ENCODE results near the gene MAPRE2.

The MAPRE2 gene

GRCh38 chr18:35141077-35141476 lies 99.9 kb downstream of the MAPRE2 start:
- no peak overlapping the region for H3K27ac ChIP-seq (ENCODE audit: low read length)
- no peaks in the 10 kb centered on the region for H3K27me3 ChIP-seq (ENCODE audit: low read depth, low read length)
- H3K9me3 ChIP-seq (ENCODE audit: insufficient read depth, low read length) = no peaks in the 10 kb centered on the region
- TF ChIP-seq EZH2phosphoT487 (IDR thresholded peaks at IDR 0.05; ENCODE audit: low read depth) = no peak
- TF ChIP-seq CTCF (IDR thresholded peaks at IDR 0.05; ENCODE audit: low read depth, low read length) = no peak
- H3K4me3 ChIP-seq (ENCODE audit: low read length) = no peak overlapping the region
- H3K4me2 ChIP-seq (ENCODE audit: low read length) = peak overlapping the region; percentile 19
- 0 out of 2 replicates have a peak overlapping the region, but pooled peaks have one; percentile 10 for H3K9ac ChIP-seq (ENCODE audit: low read length)
- H3K36me3 ChIP-seq (replicated peaks; ENCODE audit: low read depth, low read length) = peaks cover 59% of the 10 kb centered on the region
- H4K20me1 ChIP-seq (ENCODE audit: insufficient read depth, low read length) = no peaks in the 10 kb centered on the region
- no peaks in the 10 kb centered on the region for H3K79me2 ChIP-seq (ENCODE audit: low read length)
- no peak overlapping the region for H2AFZ ChIP-seq (ENCODE audit: low read depth, low read length)
- peaks cover 31% of the 10 kb centered on the region for H3K4me1 ChIP-seq (ENCODE audit: low read length)

- Histone ChIP-seq H3K27me3 (ENCODE audit: low read depth, low read length) (no peaks in the 10 kb centered on the region), H3K9me3 (ENCODE audit: insufficient read depth, low read length) (no peaks in the 10 kb centered on the region), H4K20me1 (ENCODE audit: insufficient read depth, low read length) (no peaks in the 10 kb centered on the region), H2AFZ (ENCODE audit: low read depth, low read length) (no peak overlapping the region), H3K9ac (ENCODE audit: low read length) (no peak overlapping the region), H3K4me2 (ENCODE audit: low read length) (peak overlapping the region; percentile 19), H3K27ac (ENCODE audit: low read length) (peak overlapping the region; percentile 2; the same call in 1 of the 2 replicates), H3K4me3 (ENCODE audit: low read length) (no peak overlapping the region), H3K79me2 (ENCODE audit: low read length) (no peaks in the 10 kb centered on the region), H3K4me1 (ENCODE audit: low read length) (peaks cover 31% of the 10 kb centered on the region), H3K36me3 (replicated peaks; ENCODE audit: low read depth, low read length) (peaks cover 55% of the 10 kb centered on the region)
- TF ChIP-seq EZH2phosphoT487 (IDR thresholded peaks at IDR 0.05; ENCODE audit: low read depth) (no peak), CTCF (IDR thresholded peaks at IDR 0.05; ENCODE audit: low read depth, low read length) (no peak)
Measured at GRCh38 chr18:35141567-35142274, 100.5 kb downstream of the MAPRE2 start.

GRCh38 chr18:35142275-35142615 lies 101.0 kb downstream of the MAPRE2 start:
- Histone ChIP-seq H3K4me3 (ENCODE audit: low read length) (no peak overlapping the region), H4K20me1 (ENCODE audit: insufficient read depth, low read length) (no peaks in the 10 kb centered on the region), H3K27me3 (ENCODE audit: low read depth, low read length) (no peaks in the 10 kb centered on the region), H3K4me2 (ENCODE audit: low read length) (0 out of 2 replicates have a peak overlapping the region, but pooled peaks have one; percentile 11), H3K9me3 (ENCODE audit: insufficient read depth, low read length) (no peaks in the 10 kb centered on the region), H3K36me3 (replicated peaks; ENCODE audit: low read depth, low read length) (peaks cover 50% of the 10 kb centered on the region), H3K79me2 (ENCODE audit: low read length) (no peaks in the 10 kb centered on the region), H3K4me1 (ENCODE audit: low read length) (peaks cover 28% of the 10 kb centered on the region), H3K27ac (ENCODE audit: low read length) (peak overlapping the region; percentile 2; the same call in 1 of the 2 replicates), H3K9ac (ENCODE audit: low read length) (no peak overlapping the region), H2AFZ (ENCODE audit: low read depth, low read length) (no peak overlapping the region)
- no peak for TF ChIP-seq EZH2phosphoT487 (IDR thresholded peaks at IDR 0.05; ENCODE audit: low read depth)
- no peak for TF ChIP-seq CTCF (IDR thresholded peaks at IDR 0.05; ENCODE audit: low read depth, low read length)

- no peaks in the 10 kb centered on the region for H3K9me3 ChIP-seq (ENCODE audit: insufficient read depth, low read length)
- no peak overlapping the region for H3K4me2 ChIP-seq (ENCODE audit: low read length)
- H3K27me3 ChIP-seq (ENCODE audit: low read depth, low read length) = no peaks in the 10 kb centered on the region
- H3K27ac ChIP-seq (ENCODE audit: low read length) = no peak overlapping the region
- no peak overlapping the region for H3K9ac ChIP-seq (ENCODE audit: low read length)
- no peak overlapping the region for H2AFZ ChIP-seq (ENCODE audit: low read depth, low read length)
- H4K20me1 ChIP-seq (ENCODE audit: insufficient read depth, low read length) = no peaks in the 10 kb centered on the region
- peaks cover 38% of the 10 kb centered on the region for H3K36me3 ChIP-seq (replicated peaks; ENCODE audit: low read depth, low read length)
- TF ChIP-seq EZH2phosphoT487 (IDR thresholded peaks at IDR 0.05; ENCODE audit: low read depth) = no peak
- peak; percentile 63 for TF ChIP-seq CTCF (IDR thresholded peaks at IDR 0.05; ENCODE audit: low read depth, low read length)
- no peaks in the 10 kb centered on the region for H3K79me2 ChIP-seq (ENCODE audit: low read length)
- H3K4me1 ChIP-seq (ENCODE audit: low read length) = peaks cover 27% of the 10 kb centered on the region
- no peak overlapping the region for H3K4me3 ChIP-seq (ENCODE audit: low read length)
Measured at GRCh38 chr18:35143622-35144596, 102.7 kb downstream of the MAPRE2 start.
